PFSK-1 (cell line): ENCODE results near the gene RPL31.

ENCODE experiments used
- POLR2AphosphoS5 ChIP-seq: IDR thresholded peaks from 2 replicates; pipeline ENCODE4 v1.6.1; 2012; ENCODE audit warnings: low read depth, mild to moderate bottlenecking, control low read depth, low read length, moderate library complexity
- TAF1 ChIP-seq: IDR thresholded peaks from 2 replicates; pipeline ENCODE4 v1.6.1; 2012; ENCODE audit warnings: low read length, control low read depth, borderline replicate concordance; ENCODE audit not compliant: insufficient read depth

DNA sequence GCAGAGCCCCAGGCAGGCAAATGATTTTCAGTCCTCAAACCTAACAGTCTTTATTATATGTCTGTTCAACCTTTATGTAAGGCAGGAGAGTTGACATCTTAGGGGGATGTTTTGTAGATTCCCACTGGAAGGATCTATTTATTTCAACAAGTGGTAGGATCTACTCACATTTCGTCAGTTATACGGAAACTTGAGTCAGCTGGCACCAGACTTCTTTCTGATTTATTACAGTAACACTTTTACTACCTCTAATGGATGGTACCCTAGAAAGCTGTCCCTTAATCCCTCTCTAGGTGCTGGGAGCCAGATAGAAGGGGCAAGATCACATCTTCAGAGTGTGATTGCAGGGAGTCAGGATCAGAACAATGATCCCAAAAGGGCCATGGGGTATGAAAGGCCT lies 2.1 kb upstream of the RPL31 start:
- no peak for TF ChIP-seq POLR2AphosphoS5
- TF ChIP-seq TAF1 = no peak
